HEK293 (cell line): Measurements from ENCODE around the gene PLEKHD1.

Experiments
- CTCF ChIA-PET: fragments of 350-600 bp; formaldehyde crosslinking; extraction: SDS; loops from one replicate; lab custom pipeline; 2021; ENCODE audit warnings: antibody characterized with exemption; lab: Yijun Ruan, JAX
- POLR2A ChIA-PET: fragments of 300-600 bp; formaldehyde crosslinking; extraction: SDS; loops from one replicate; lab custom pipeline; 2020; ENCODE audit warnings: antibody characterized with exemption, inconsistent platforms; lab: Yijun Ruan, JAX
- H3K27ac ChIP-seq: fragments of 200-500 bp; sonication (Bioruptor generic); 2 replicates; pipeline ENCODE4 v1.5.1; 2014; ENCODE audit warnings: low read depth, low read length, control low read depth, inconsistent platforms; ENCODE audit errors: extremely low read depth
- H3K36me3 ChIP-seq, 2 experiments: fragments of 200-500 bp in 1 of 2; sonication (Bioruptor generic) in 1 of 2; 1 replicate in 1 of 2; 2 replicates in 1 of 2; pipeline ENCODE4 v1.5.1; 2014 to 2017; ENCODE audit warnings: inconsistent platforms in 2 of 2, low read length in 2 of 2; ENCODE audit not compliant: control insufficient read depth in 2 of 2, insufficient read depth in 1 of 2
- H3K4me1 ChIP-seq: fragments of 200-500 bp; sonication (Bioruptor generic); 2 replicates; pipeline ENCODE4 v1.5.1; 2014; ENCODE audit warnings: mild to moderate bottlenecking, low read length, inconsistent platforms; ENCODE audit not compliant: control insufficient read depth, insufficient read depth
- H3K4me3 ChIP-seq: 2 replicates; pipeline ENCODE4 v1.5.1; 2011; ENCODE audit warnings: low read depth, mild to moderate bottlenecking, control low read depth, low read length, moderate library complexity
- H3K9me3 ChIP-seq: fragments of 200-500 bp; sonication (Bioruptor generic); 2 replicates; pipeline ENCODE4 v1.5.1; 2014; ENCODE audit warnings: low read depth, low read length, inconsistent platforms; ENCODE audit not compliant: control insufficient read depth, insufficient read depth
- INSM2 ChIP-seq: fragments of 450-650 bp; formaldehyde crosslinking; IDR thresholded peaks from 2 replicates; pipeline ENCODE4 v1.5.1; 2016; ENCODE audit warnings: missing biosample characterization, missing genetic modification characterization
- KLF10 ChIP-seq: fragments of 450-650 bp; IDR thresholded peaks from 2 replicates; pipeline ENCODE4 v1.5.1; 2018; ENCODE audit warnings: missing biosample characterization, mild to moderate bottlenecking, missing genetic modification characterization
- KLF9 ChIP-seq: fragments of 450-650 bp; formaldehyde crosslinking; IDR thresholded peaks from 2 replicates; pipeline ENCODE4 v1.5.1; 2016; ENCODE audit warnings: missing biosample characterization, missing genetic modification characterization, low read depth
- PRDM10 ChIP-seq: fragments of 450-650 bp; formaldehyde crosslinking; IDR thresholded peaks from 2 replicates; pipeline ENCODE4 v1.5.1; 2016; ENCODE audit warnings: missing biosample characterization, missing genetic modification characterization
- SCRT2 ChIP-seq: fragments of 450-650 bp; formaldehyde crosslinking; IDR thresholded peaks from 2 replicates; pipeline ENCODE4 v1.5.1; 2016; ENCODE audit warnings: missing biosample characterization, missing genetic modification characterization
- SP2 ChIP-seq: fragments of 450-650 bp; formaldehyde crosslinking; IDR thresholded peaks from 2 replicates; pipeline ENCODE4 v1.5.1; 2016; ENCODE audit warnings: missing biosample characterization, missing genetic modification characterization
- SP7 ChIP-seq: fragments of 450-650 bp; formaldehyde crosslinking; IDR thresholded peaks from 2 replicates; pipeline ENCODE4 v1.5.1; 2016; ENCODE audit warnings: missing biosample characterization, missing genetic modification characterization
- ZBTB1 ChIP-seq: fragments of 450-650 bp; formaldehyde crosslinking; IDR thresholded peaks from 2 replicates; pipeline ENCODE4 v1.5.1; 2016; ENCODE audit warnings: missing biosample characterization, missing genetic modification characterization
- ZIC2 ChIP-seq: fragments of 450-650 bp; formaldehyde crosslinking; IDR thresholded peaks from 2 replicates; pipeline ENCODE4 v1.5.1; 2016; ENCODE audit warnings: missing biosample characterization, missing genetic modification characterization
- ZNF114 ChIP-seq: fragments of 450-650 bp; formaldehyde crosslinking; IDR thresholded peaks from 2 replicates; pipeline ENCODE4 v1.5.0; 2017; ENCODE audit warnings: missing biosample characterization, missing genetic modification characterization
- ZNF121 ChIP-seq: fragments of 450-650 bp; formaldehyde crosslinking; IDR thresholded peaks from 2 replicates; pipeline ENCODE4 v1.5.1; 2016; ENCODE audit warnings: missing biosample characterization, missing genetic modification characterization
- ZNF23 ChIP-seq: fragments of 450-650 bp; formaldehyde crosslinking; IDR thresholded peaks from 2 replicates; pipeline ENCODE4 v1.5.1; 2016; ENCODE audit warnings: missing biosample characterization, missing genetic modification characterization, borderline replicate concordance
- ZNF280C ChIP-seq: fragments of 450-650 bp; formaldehyde crosslinking; IDR thresholded peaks from 2 replicates; pipeline ENCODE4 v1.5.1; 2016; ENCODE audit warnings: missing biosample characterization, missing genetic modification characterization
- ZNF366 ChIP-seq: fragments of 450-650 bp; formaldehyde crosslinking; conservative IDR thresholded peaks from 2 replicates; pipeline ENCODE4 v1.5.1; 2016; ENCODE audit warnings: missing biosample characterization, missing genetic modification characterization
- ZNF37A ChIP-seq: fragments of 450-650 bp; IDR thresholded peaks from 2 replicates; pipeline ENCODE4 v1.5.1; 2018; ENCODE audit warnings: missing biosample characterization, missing genetic modification characterization
- ZNF394 ChIP-seq: fragments of 450-650 bp; formaldehyde crosslinking; IDR thresholded peaks from 2 replicates; pipeline ENCODE4 v1.5.1; 2016; ENCODE audit warnings: missing biosample characterization, missing genetic modification characterization, mild to moderate bottlenecking, moderate library complexity, borderline replicate concordance
- ZNF449 ChIP-seq: fragments of 450-650 bp; formaldehyde crosslinking; IDR thresholded peaks from 2 replicates; pipeline ENCODE4 v1.5.1; 2017; ENCODE audit warnings: missing biosample characterization, mild to moderate bottlenecking, missing genetic modification characterization, moderate library complexity
- ZNF544 ChIP-seq: fragments of 450-650 bp; formaldehyde crosslinking; IDR thresholded peaks from 2 replicates; pipeline ENCODE4 v1.5.0; 2017; ENCODE audit warnings: missing biosample characterization, missing genetic modification characterization
- ZNF664 ChIP-seq: fragments of 450-650 bp; formaldehyde crosslinking; IDR thresholded peaks from 2 replicates; pipeline ENCODE4 v1.5.1; 2016; ENCODE audit warnings: missing biosample characterization, missing genetic modification characterization
- ZNF704 ChIP-seq: fragments of 450-650 bp; formaldehyde crosslinking; IDR thresholded peaks from 2 replicates; pipeline ENCODE4 v1.5.1; 2016; ENCODE audit warnings: missing biosample characterization, missing genetic modification characterization

PLEKHD1 gene

GRCh38 chr14:69441948-69442347, 42.6 kb upstream of the PLEKHD1 start:
- Histone ChIP-seq H3K27ac (no peak overlapping the region), H3K36me3 (peaks cover 4 to 12% of the 10 kb centered on the region in 2 experiments), H3K4me1 (no peaks in the 10 kb centered on the region; the same call in 1 of the 2 replicates), H3K9me3 (no peaks in the 10 kb centered on the region), H3K4me3 (no peak overlapping the region)
- ChIA-PET POLR2A (no interaction called here), CTCF (interaction anchor here (0.6 to 2.0 kb wide), 3 partner anchors 18 to 505 kb away, joined by 3 to 6 read pairs (median 5); no protein-coding TSS in a partner anchor)
- TF ChIP-seq ZIC2 (tag by site-specific recombination) = no peak
- no peak for TF ChIP-seq ZNF449 (tag by site-specific recombination)
- TF ChIP-seq PRDM10 (tag by site-specific recombination) = peak; percentile 73
- no peak for TF ChIP-seq KLF10 (tag by site-specific recombination)
- no peak for TF ChIP-seq ZNF114 (tag by site-specific recombination)
- TF ChIP-seq ZNF23 (tag by site-specific recombination) = no peak
- no peak for TF ChIP-seq ZNF280C (tag by site-specific recombination)

- ChIA-PET POLR2A (no interaction called here), CTCF (interaction anchor here (0.7 to 2.0 kb wide), 2 partner anchors 145 to 201 kb away, joined by 4 to 6 read pairs; no protein-coding TSS in a partner anchor)
- no peak overlapping the region for H3K27ac ChIP-seq
- H3K9me3 ChIP-seq = no peaks in the 10 kb centered on the region
- TF ChIP-seq ZNF704 (tag by site-specific recombination) = no peak
- no peak for TF ChIP-seq SCRT2 (tag by site-specific recombination)
- no peak for TF ChIP-seq SP2
- 0 out of 2 replicates have a peak, but pooled peaks have one; percentile 10 for TF ChIP-seq ZNF664 (tag by site-specific recombination)
- 0 out of 2 replicates have a peak, but pooled peaks have one; percentile 18 for TF ChIP-seq ZNF366 (tag by site-specific recombination)
- TF ChIP-seq SP7 (tag by site-specific recombination) = peak; percentile 97
- no peak for TF ChIP-seq KLF9 (tag by site-specific recombination)
- TF ChIP-seq ZNF37A (tag by site-specific recombination) = no peak
- TF ChIP-seq ZBTB1 = no peak
- no peak for TF ChIP-seq ZNF394 (tag by site-specific recombination)
- no peak for TF ChIP-seq INSM2 (tag by site-specific recombination)
- TF ChIP-seq ZNF121 = no peak
- 0 out of 2 replicates have a peak, but pooled peaks have one; percentile 19 for TF ChIP-seq PRDM10 (tag by site-specific recombination)
- no peak for TF ChIP-seq ZNF544 (tag by site-specific recombination)
- no peaks in the 10 kb centered on the region; the same call in 1 of the 2 replicates for H3K4me1 ChIP-seq
- H3K36me3 ChIP-seq = peaks cover 4 to 12% of the 10 kb centered on the region in 2 experiments
- no peak overlapping the region for H3K4me3 ChIP-seq
These were observed 41.2 kb upstream of the PLEKHD1 start for GRCh38 chr14:69443296-69443805.
